OCI-LY1 (cell line): ENCODE data around the gene CPOX.
A peak's percentile ranks its signal among the peaks of the same experiment; 100 is the strongest.

Experiments
- H2AFZ ChIP-seq: fragments of 200-600 bp; sonication (generic), shearing (Covaris generic); 2 replicates; pipeline ENCODE4 v1.6.0; 2014; ENCODE audit warnings: antibody characterized with exemption, mild to moderate bottlenecking, low read length
- H3F3A ChIP-seq: fragments of 200-600 bp; sonication (generic), shearing (Covaris generic); 2 replicates; pipeline ENCODE4 v1.6.0; 2014; ENCODE audit warnings: mild to moderate bottlenecking, antibody characterized with exemption, low read length, moderate library complexity; ENCODE audit not compliant: insufficient read depth
- H3K27ac ChIP-seq: fragments of 200-600 bp; sonication (generic); 2 replicates; pipeline ENCODE4 v1.5.1; 2014; ENCODE audit warnings: low read length, mixed run types, mild to moderate bottlenecking, low read depth; ENCODE audit not compliant: poor library complexity, severe bottlenecking
- H3K27me3 ChIP-seq: fragments of 200-600 bp; sonication (generic); 2 replicates; pipeline ENCODE4 v1.6.0; 2014; ENCODE audit warnings: antibody characterized with exemption, mild to moderate bottlenecking, low read length, moderate library complexity; ENCODE audit not compliant: insufficient read depth
- H3K36me3 ChIP-seq: fragments of 200-600 bp; sonication (generic); 2 replicates; pipeline ENCODE4 v1.6.1; 2014; ENCODE audit warnings: mild to moderate bottlenecking, antibody characterized with exemption, low read length, moderate library complexity, mixed read lengths; ENCODE audit not compliant: insufficient read depth
- H3K4me1 ChIP-seq: fragments of 200-600 bp; sonication (generic); 2 replicates; pipeline ENCODE4 v1.5.1; 2014; ENCODE audit warnings: mild to moderate bottlenecking, low read length, moderate library complexity; ENCODE audit not compliant: insufficient read depth, severe bottlenecking
- H3K4me2 ChIP-seq: fragments of 200-600 bp; sonication (generic), shearing (Covaris generic); 2 replicates; pipeline ENCODE4 v1.6.1; 2014; ENCODE audit warnings: low read length
- H3K4me3 ChIP-seq: fragments of 200-600 bp; sonication (generic); 2 replicates; pipeline ENCODE4 v1.5.1; 2014; ENCODE audit warnings: low read length, low read depth, mild to moderate bottlenecking, mixed read lengths; ENCODE audit not compliant: poor library complexity, severe bottlenecking
- H3K79me2 ChIP-seq: fragments of 200-600 bp; shearing (Covaris generic); 2 replicates; pipeline ENCODE4 v1.6.1; 2016; ENCODE audit warnings: mixed run types, low read length, mixed read lengths; ENCODE audit not compliant: insufficient read depth
- H3K9ac ChIP-seq: fragments of 200-600 bp; sonication (generic), shearing (Covaris generic); 2 replicates; pipeline ENCODE4 v1.6.1; 2014; ENCODE audit warnings: mild to moderate bottlenecking, low read length, mixed read lengths
- H3K9me2 ChIP-seq: fragments of 200-600 bp; sonication (generic), shearing (Covaris generic); 2 replicates; pipeline ENCODE4 v1.6.1; 2014; ENCODE audit warnings: low read depth, mild to moderate bottlenecking, low read length, mixed read lengths
- H3K9me3 ChIP-seq: fragments of 200-600 bp; shearing (Covaris generic); 2 replicates; pipeline ENCODE4 v1.6.1; 2014; ENCODE audit warnings: low read length, mixed read lengths
- H4K20me1 ChIP-seq: fragments of 200-600 bp; sonication (generic), shearing (Covaris generic); 2 replicates; pipeline ENCODE4 v1.6.0; 2016; ENCODE audit warnings: mild to moderate bottlenecking, low read length; ENCODE audit not compliant: insufficient read depth
- CTCF ChIP-seq: fragments of 200-600 bp; sonication (generic), shearing (Covaris generic); IDR thresholded peaks from 2 replicates; pipeline ENCODE4 v1.5.1; 2017; ENCODE audit warnings: mild to moderate bottlenecking, antibody characterized with exemption, low read length, moderate library complexity, mixed read lengths
- EZH2 ChIP-seq: fragments of 200-600 bp; sonication (generic), shearing (Covaris generic); IDR thresholded peaks from 2 replicates; pipeline ENCODE4 v1.8.0; 2017; ENCODE audit warnings: borderline replicate concordance, mixed run types, mild to moderate bottlenecking, antibody characterized with exemption, low read length, moderate library complexity, mixed read lengths

Gene CPOX

DNA sequence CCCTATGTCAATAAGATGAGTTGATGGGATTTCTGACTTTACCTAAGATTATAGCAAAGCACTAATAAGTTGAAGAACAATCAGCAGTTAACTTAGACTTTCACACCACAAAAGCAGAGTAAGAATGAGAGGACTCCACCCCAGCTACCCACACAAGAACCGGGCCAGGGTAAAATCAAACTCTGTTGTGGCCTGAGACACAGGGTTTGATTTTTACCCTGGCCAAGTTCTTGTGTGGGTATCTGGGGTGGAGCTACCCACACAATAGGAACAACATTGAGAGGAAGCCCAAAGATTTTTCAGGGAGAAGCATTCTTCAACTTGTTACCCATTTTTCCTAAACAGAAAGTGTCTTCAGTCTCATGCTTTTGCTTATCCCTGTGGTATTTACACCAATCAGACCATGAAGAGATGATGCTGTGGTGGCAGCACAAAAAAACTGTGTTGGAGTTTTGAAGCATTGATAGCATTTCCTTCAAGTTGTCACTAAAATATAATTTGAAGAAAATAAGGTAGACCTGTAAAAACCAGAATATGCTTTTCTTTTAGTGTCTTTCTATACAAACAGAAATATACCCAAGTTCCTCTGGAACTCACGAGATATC, 25.6 kb downstream of the CPOX start:
- no peak overlapping the region for H3K4me3 ChIP-seq
- TF ChIP-seq CTCF (no peak), EZH2 (no peak)
- H3F3A ChIP-seq, result no peaks in the 10 kb centered on the region
- peak overlapping the region; percentile 73 for H3K27ac ChIP-seq
- H3K4me1 ChIP-seq, result peaks cover 56% of the 10 kb centered on the region
- H3K9me3 ChIP-seq, result no peaks in the 10 kb centered on the region
- H3K27me3 ChIP-seq, result no peaks in the 10 kb centered on the region
- H3K36me3 ChIP-seq, result no peaks in the 10 kb centered on the region
- peak overlapping the region; percentile 85 for H2AFZ ChIP-seq
- no peaks in the 10 kb centered on the region for H3K9me2 ChIP-seq
- H3K79me2 ChIP-seq, result no peaks in the 10 kb centered on the region
- no peak overlapping the region for H3K9ac ChIP-seq
- H4K20me1 ChIP-seq, result no peaks in the 10 kb centered on the region
- peak overlapping the region; percentile 28 for H3K4me2 ChIP-seq

DNA sequence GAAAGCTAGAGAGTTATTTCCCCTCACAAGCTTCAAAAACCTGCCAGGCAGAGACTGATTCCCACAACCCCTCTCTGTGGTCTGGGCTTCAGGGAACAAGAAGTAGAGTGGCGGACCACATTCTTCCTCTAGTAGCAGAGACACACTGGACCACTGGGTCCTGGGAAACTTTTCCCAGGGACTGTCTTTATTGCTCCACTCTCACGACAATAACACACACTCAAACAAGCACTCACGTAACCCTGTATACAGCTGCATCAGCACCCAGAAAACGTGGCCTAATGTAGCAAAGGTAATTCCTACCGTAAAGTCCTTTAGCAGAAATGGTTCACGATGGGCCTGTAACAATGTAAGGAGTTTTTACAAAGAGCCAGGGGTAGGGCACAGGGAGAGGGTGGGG, 27.6 kb downstream of the CPOX start:
- H3F3A ChIP-seq, result no peaks in the 10 kb centered on the region
- no peaks in the 10 kb centered on the region for H3K36me3 ChIP-seq
- no peaks in the 10 kb centered on the region for H4K20me1 ChIP-seq
- TF ChIP-seq EZH2, result no peak
- TF ChIP-seq CTCF, result no peak
- H3K9me2 ChIP-seq, result no peaks in the 10 kb centered on the region
- no peaks in the 10 kb centered on the region for H3K9me3 ChIP-seq
- H3K4me3 ChIP-seq, result no peak overlapping the region
- no peak overlapping the region for H3K9ac ChIP-seq
- no peak overlapping the region; the same call in 1 of the 2 replicates for H2AFZ ChIP-seq
- no peaks in the 10 kb centered on the region for H3K27me3 ChIP-seq
- H3K79me2 ChIP-seq, result no peaks in the 10 kb centered on the region
- H3K4me1 ChIP-seq, result peaks cover 64% of the 10 kb centered on the region
- H3K4me2 ChIP-seq, result no peak overlapping the region
- H3K27ac ChIP-seq, result peak overlapping the region; percentile 89

DNA sequence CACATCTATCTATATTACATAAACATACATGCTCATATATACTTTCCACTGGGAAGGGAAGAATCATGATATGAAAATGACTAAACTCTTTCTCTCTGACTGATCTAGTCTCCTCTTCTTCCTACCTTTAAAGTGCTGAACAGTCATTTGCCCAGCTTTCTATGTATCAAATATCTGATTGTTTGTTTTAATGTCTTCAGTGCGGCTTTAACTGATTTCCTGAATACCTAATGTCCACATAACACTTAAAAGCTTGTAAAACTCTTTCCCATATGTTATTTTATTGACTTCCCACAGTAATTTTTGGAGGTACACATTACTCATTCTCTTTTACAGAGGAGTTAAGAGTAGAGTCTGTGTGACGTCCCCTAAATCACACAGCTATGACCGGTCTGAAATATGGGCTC, 28.2 kb downstream of the CPOX start:
- Histone ChIP-seq H3K27me3 (no peaks in the 10 kb centered on the region), H3K9me2 (no peaks in the 10 kb centered on the region), H3F3A (no peaks in the 10 kb centered on the region; the same call in 1 of the 2 replicates), H3K9ac (peak overlapping the region; percentile 46), H3K9me3 (no peaks in the 10 kb centered on the region), H3K27ac (peak overlapping the region; percentile 89), H2AFZ (peak overlapping the region; percentile 65; the same call in 1 of the 2 replicates), H3K4me2 (peak overlapping the region; percentile 41), H3K4me3 (no peak overlapping the region), H4K20me1 (no peaks in the 10 kb centered on the region), H3K4me1 (peaks cover 64% of the 10 kb centered on the region), H3K79me2 (no peaks in the 10 kb centered on the region), H3K36me3 (no peaks in the 10 kb centered on the region)
- no peak for TF ChIP-seq CTCF
- no peak for TF ChIP-seq EZH2
